GM12878 (cell line): ENCODE data around the gene PCNX4. TPM values are rescaled to one million over a fixed set of nuclear protein-coding genes. Genes with fewer than 3 reads are reported as not detected.

Source experiments
- ASH2L ChIP-seq: fragments of 300-600, 200-600 bp; sonication (generic); IDR thresholded peaks from 2 replicates; pipeline ENCODE4 v1.6.1; 2017; ENCODE audit warnings: low read depth, mild to moderate bottlenecking, borderline replicate concordance
- ATF2 ChIP-seq: IDR thresholded peaks from 2 replicates; pipeline ENCODE4 v1.6.1; 2012; ENCODE audit warnings: low read length, inconsistent platforms
- ATF3 ChIP-seq: IDR thresholded peaks from 2 replicates; pipeline ENCODE4 v1.6.1; 2011; ENCODE audit warnings: low read depth, mild to moderate bottlenecking, low read length, moderate library complexity, borderline replicate concordance; ENCODE audit errors: extremely low read depth
- BACH1 ChIP-seq: fragments of 450-650 bp; IDR thresholded peaks from 2 replicates; pipeline ENCODE4 v1.6.1; 2017; ENCODE audit warnings: mild to moderate bottlenecking, borderline replicate concordance
- CBX3 ChIP-seq: fragments of 200-600 bp; sonication (generic); IDR thresholded peaks from 2 replicates; pipeline ENCODE4 v1.6.1; 2016; ENCODE audit warnings: low read depth, borderline replicate concordance
- CHD2 ChIP-seq: IDR thresholded peaks from 2 replicates; pipeline ENCODE4 v1.6.1; 2011; ENCODE audit warnings: low read depth, low read length, improper control_type of control experiment, borderline replicate concordance
- CHD4 ChIP-seq: fragments of 200-600 bp; sonication (generic); IDR thresholded peaks from 2 replicates; pipeline ENCODE4 v1.6.1; 2016; ENCODE audit warnings: mild to moderate bottlenecking
- CREM ChIP-seq: IDR thresholded peaks from 2 replicates; pipeline ENCODE4 v1.6.1; 2014; ENCODE audit warnings: antibody characterized with exemption, low read depth
- DPF2 ChIP-seq: fragments of 450-650 bp; IDR thresholded peaks from 2 replicates; pipeline ENCODE4 v1.6.1; 2017; ENCODE audit warnings: mild to moderate bottlenecking
- FOS ChIP-seq: IDR thresholded peaks from 3 replicates; pipeline ENCODE4 v1.6.1; 2011; ENCODE audit warnings: borderline replicate concordance; ENCODE audit not compliant: insufficient read length; ENCODE audit errors: extremely low read depth
- LARP7 ChIP-seq: fragments of 450-650 bp; IDR thresholded peaks from 2 replicates; pipeline ENCODE4 v1.6.1; 2017; ENCODE audit warnings: mild to moderate bottlenecking
- MLLT1 ChIP-seq: fragments of 450-650 bp; IDR thresholded peaks from 2 replicates; pipeline ENCODE4 v1.6.1; 2016; ENCODE audit warnings: mild to moderate bottlenecking
- MYB ChIP-seq: fragments of 150-350 bp; IDR thresholded peaks from 2 replicates; pipeline ENCODE4 v1.6.1; 2014; ENCODE audit warnings: mild to moderate bottlenecking, low read depth, low read length, borderline replicate concordance
- NR2F1 ChIP-seq: fragments of 450-650 bp; conservative IDR thresholded peaks from 2 replicates; pipeline ENCODE4 v1.6.1; 2017; ENCODE audit warnings: mild to moderate bottlenecking
- PBX3 ChIP-seq: IDR thresholded peaks from 2 replicates; pipeline ENCODE4 v1.6.1; 2011; ENCODE audit warnings: mild to moderate bottlenecking, low read depth, low read length, moderate library complexity; ENCODE audit not compliant: insufficient replicate concordance
- POLR2A ChIP-seq: IDR thresholded peaks from 2 replicates; pipeline ENCODE4 v1.6.1; 2011; ENCODE audit warnings: low read depth, mild to moderate bottlenecking, low read length
- POLR2AphosphoS5 ChIP-seq: IDR thresholded peaks from 2 replicates; pipeline ENCODE4 v1.6.1; 2011; ENCODE audit warnings: mild to moderate bottlenecking, low read length, inconsistent platforms
- RAD21 ChIP-seq: IDR thresholded peaks from 2 replicates; pipeline ENCODE4 v1.6.1; 2011; ENCODE audit warnings: mild to moderate bottlenecking, low read depth, low read length, moderate library complexity; ENCODE audit not compliant: insufficient read depth
- RAD51 ChIP-seq: fragments of 450-650 bp; IDR thresholded peaks from 2 replicates; pipeline ENCODE4 v1.6.1; 2016; ENCODE audit warnings: moderate library complexity, mild to moderate bottlenecking, inconsistent platforms
- SMAD1 ChIP-seq: fragments of 450-650 bp; IDR thresholded peaks from 2 replicates; pipeline ENCODE4 v1.6.1; 2018; ENCODE audit warnings: mild to moderate bottlenecking, low read depth; ENCODE audit not compliant: partially characterized antibody
- SPI1 ChIP-seq: IDR thresholded peaks from 2 replicates; pipeline ENCODE4 v1.6.1; 2011; ENCODE audit warnings: low read depth, mild to moderate bottlenecking, low read length, moderate library complexity, borderline replicate concordance; ENCODE audit not compliant: insufficient read depth
- SREBF2 ChIP-seq: IDR thresholded peaks from 2 replicates; pipeline ENCODE4 v1.6.1; 2012; ENCODE audit warnings: mild to moderate bottlenecking, low read length
- SRF ChIP-seq, 2 experiments: IDR thresholded peaks; 2 replicates each; pipeline ENCODE4 v1.6.1; 2011; ENCODE audit warnings: low read depth in 2 of 2, low read length in 2 of 2, mild to moderate bottlenecking in 1 of 2, moderate library complexity in 1 of 2
- SUPT20H ChIP-seq: IDR thresholded peaks from 2 replicates; pipeline ENCODE4 v1.6.1; 2011; ENCODE audit warnings: low read depth, mild to moderate bottlenecking, low read length, moderate library complexity, borderline replicate concordance; ENCODE audit not compliant: control insufficient read depth
- TARDBP ChIP-seq: IDR thresholded peaks from 2 replicates; pipeline ENCODE4 v1.6.1; 2016; ENCODE audit warnings: borderline replicate concordance
- ZNF24 ChIP-seq: fragments of 450-650 bp; IDR thresholded peaks from 2 replicates; pipeline ENCODE4 v1.6.1; 2017; ENCODE audit warnings: antibody characterized with exemption, mild to moderate bottlenecking
- polyA plus RNA-seq, 11 experiments: library from polyadenylated mRNA; depleted of rRNA in 4 of 11; unstranded in 6 of 11; stranded (reverse) in 5 of 11; fragments of >200 nt; fragmentation: Nextera tagmentation in 4 of 11; fragmentation: Illumina TruSeq in 1 of 11; extraction: Ambion mirVana in 4 of 11; extraction: Trizol in 1 of 11; gene quantifications; 1 replicate in 1 of 11; 2 replicates in 10 of 11; pipeline versions ENCODE4 v1.2.1 to v1.2.3, GENCODE V29; 2011 to 2016; ENCODE audit warnings: inconsistent platforms in 2 of 11, missing spikeins in 2 of 11, low read depth in 1 of 11
- total RNA-seq, 4 experiments: library from RNA; depleted of rRNA in 3 of 4; stranded (reverse); fragments of >200 nt in 3 of 4; fragmentation: Illumina TruSeq in 1 of 4; extraction: Trizol in 1 of 4; gene quantifications; 2 replicates each; pipeline versions ENCODE4 v1.2.1 to v1.2.3, GENCODE V29; 2013 to 2021

Gene PCNX4
- total and polyA plus RNA-seq, 10 of the 15 experiments (the other 5 are each of a cell fraction or from before 2014, with no cell fraction given): 13.8 to 56.6 (median 39.4) TPM

GRCh38 chr14:60204104-60204842, 112.5 kb downstream of the PCNX4 start (continued):
- TF ChIP-seq ATF2: peak; percentile 80
- no peak for TF ChIP-seq SRF (IDR thresholded peaks at IDR 0.05; ENCODE audit: low read depth in 2 of 2, low read length in 2 of 2)
- no peak for TF ChIP-seq RAD51
- TF ChIP-seq SUPT20H: no peak
- peak; percentile 99 for TF ChIP-seq NR2F1
- peak; percentile 45; the same call in 1 of the 2 replicates for TF ChIP-seq CHD2
- TF ChIP-seq SPI1: peak; percentile 91
- peak; percentile 80 for TF ChIP-seq CREM
- TF ChIP-seq SMAD1: peak; percentile 48
- peak; percentile 44; the same call in 1 of the 2 replicates for TF ChIP-seq POLR2AphosphoS5
- TF ChIP-seq LARP7: no peak
- TF ChIP-seq POLR2A: no peak
- TF ChIP-seq CHD4: no peak
- TF ChIP-seq RAD21: no peak
- TF ChIP-seq MYB: peak; percentile 74
- TF ChIP-seq DPF2: peak; percentile 66; the same call in 1 of the 2 replicates
- no peak for TF ChIP-seq SREBF2
- TF ChIP-seq CBX3: no peak
- TF ChIP-seq ZNF24: no peak
- no peak for TF ChIP-seq BACH1
- no peak for TF ChIP-seq MLLT1
- no peak for TF ChIP-seq ASH2L
- no peak for TF ChIP-seq FOS
- peak; percentile 37 for TF ChIP-seq PBX3
- no peak for TF ChIP-seq ATF3
- TF ChIP-seq TARDBP: no peak
